Stimulated activated CD4-positive, alpha-beta T cell treated with anti-CD3 and anti-CD28 coated beads, Interleukin-2, amount 100 ng/mL, for 24 hours (primary cell): ENCODE data around the gene RABL3.
"Not testable (repeated sequence)": the region's sequence is repeated elsewhere in the genome, so short reads cannot be mapped to it uniquely, and the experiment has no call there.

Experiments used
- DNase-seq, 2 donors: peaks; one replicate each; pipeline ENCODE4 v3.0.0-alpha.2; 2020

The RABL3 gene

DNA sequence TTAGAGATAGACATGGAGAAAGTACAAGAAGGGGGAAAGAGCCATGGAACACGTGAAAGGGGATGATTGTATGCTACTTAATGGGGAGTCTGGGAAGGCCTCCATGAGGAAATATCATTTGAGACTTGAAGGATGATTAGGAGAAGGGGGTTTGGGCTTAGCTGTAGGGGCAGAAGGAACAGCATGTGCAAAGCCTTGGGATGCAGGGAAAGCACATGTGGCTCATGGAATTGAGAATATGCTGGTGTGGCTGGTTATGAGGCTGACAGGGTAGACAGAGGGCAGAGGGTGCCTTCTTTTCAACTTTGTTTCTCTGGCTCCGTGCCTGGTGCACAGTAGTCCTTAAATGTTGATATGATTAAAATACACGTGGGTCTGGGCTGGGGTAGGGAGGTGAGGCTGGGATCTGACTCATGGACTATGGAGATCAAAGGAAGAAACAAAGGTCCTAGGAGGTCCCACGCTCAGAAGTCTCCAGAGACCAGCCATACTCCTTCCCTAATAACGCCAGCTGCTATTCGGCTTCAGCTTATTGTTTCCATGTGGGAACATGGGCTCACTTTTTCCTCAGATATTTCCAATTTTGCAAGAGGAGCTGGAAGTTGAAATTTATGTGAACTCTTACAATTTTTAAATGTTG, 1.4 kb upstream of the RABL3 start:
- DNase-seq: no peak

- peak; percentile 27 to 38 for DNase-seq
Measured at GRCh38 chr3:120742849-120743365, 591 bp upstream of the RABL3 start.

DNA sequence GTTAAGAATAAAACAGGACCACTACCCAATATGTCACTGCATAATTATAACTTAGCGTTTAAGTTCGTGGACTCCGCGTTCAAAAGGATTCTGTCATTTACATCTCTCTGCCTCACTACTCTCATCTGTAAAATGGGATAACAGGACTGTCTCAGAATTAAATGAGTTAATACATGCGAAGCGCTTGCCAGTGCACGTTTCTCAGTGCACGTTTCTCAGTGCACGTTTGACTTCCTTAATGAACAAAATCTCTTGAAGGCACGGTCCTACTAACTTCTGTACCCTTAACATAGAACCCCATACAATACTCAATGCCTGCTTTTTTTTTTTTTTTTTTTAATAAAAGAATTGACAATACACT, 499 bp downstream of the RABL3 start:
- DNase-seq: no peak

DNA sequence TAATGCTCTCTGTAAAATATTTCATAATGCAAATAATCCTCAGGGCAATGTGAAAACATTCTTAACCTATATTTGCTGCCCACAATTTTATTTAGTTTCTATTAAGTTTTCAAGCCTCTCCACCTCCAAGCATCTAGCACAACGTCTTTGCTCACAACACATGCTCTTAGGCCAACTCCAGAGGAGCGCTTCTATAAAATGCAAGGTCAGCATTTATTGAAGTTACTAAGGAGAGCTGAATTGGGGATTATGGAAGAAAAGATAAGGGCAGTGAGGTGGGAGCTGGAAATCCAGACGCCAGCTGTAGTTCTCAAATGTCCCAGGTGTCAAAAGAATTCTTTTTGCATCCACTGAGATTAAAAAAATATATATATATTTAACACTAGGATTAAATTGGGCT, 996 bp downstream of the RABL3 start:
- DNase-seq: no peak

- DNase-seq: not testable (repeated sequence)
Measured at GRCh38 chr3:120738006-120738405, 4.3 kb downstream of the RABL3 start.

GRCh38 chr3:120730576-120731542, 11.5 kb downstream of the RABL3 start:
- no peak for DNase-seq

DNA sequence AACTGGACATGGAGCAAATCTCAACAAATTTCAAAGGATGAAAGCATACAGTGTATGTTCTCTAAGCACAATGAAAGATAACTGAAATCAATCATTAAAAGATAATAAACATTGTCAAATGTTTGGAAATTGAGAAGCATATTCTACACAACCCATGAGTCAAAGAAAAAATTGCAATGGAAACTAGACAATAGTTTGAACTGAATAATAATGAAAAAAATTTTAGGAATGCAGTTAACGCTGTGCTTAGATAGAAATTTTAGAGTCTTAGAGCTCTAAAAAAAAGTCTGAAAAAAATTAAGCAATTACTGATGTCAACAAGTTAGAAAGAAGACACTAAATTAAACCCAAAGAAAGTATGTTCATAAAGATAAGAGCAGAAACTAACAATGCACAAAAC, 15.5 kb downstream of the RABL3 start:
- DNase-seq: no peak

- peak; percentile 36 to 51 for DNase-seq
Measured at GRCh38 chr3:120719167-120719834, 23.0 kb downstream of the RABL3 start.

GRCh38 chr3:120713262-120713661, 29.1 kb downstream of the RABL3 start:
- DNase-seq: no peak

DNA sequence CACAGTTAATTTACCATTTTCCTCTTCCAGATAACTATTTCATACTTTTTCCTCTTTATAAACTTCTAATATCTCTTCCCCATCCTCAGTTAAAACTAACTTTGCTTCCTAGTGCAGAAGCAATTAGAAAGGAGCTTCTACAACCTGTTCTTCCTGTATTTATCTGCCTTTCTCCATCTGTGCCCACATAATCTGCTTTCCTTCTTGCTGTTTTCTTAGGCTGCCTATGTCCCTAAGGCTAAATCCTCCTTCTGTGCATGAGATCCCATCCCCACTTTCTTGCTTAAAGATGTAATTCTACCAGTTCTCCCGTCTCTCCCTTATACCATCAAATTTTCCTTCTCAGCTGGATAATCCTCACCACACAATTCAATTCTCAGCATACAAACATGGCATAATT, 31.9 kb downstream of the RABL3 start:
- no peak for DNase-seq

GRCh38 chr3:120708408-120708807, 33.9 kb downstream of the RABL3 start:
- no peak for DNase-seq

GRCh38 chr3:120706950-120707349, 35.4 kb downstream of the RABL3 start:
- no peak for DNase-seq

GRCh38 chr3:120705884-120706582, 36.3 kb downstream of the RABL3 start:
- DNase-seq: no peak

DNA sequence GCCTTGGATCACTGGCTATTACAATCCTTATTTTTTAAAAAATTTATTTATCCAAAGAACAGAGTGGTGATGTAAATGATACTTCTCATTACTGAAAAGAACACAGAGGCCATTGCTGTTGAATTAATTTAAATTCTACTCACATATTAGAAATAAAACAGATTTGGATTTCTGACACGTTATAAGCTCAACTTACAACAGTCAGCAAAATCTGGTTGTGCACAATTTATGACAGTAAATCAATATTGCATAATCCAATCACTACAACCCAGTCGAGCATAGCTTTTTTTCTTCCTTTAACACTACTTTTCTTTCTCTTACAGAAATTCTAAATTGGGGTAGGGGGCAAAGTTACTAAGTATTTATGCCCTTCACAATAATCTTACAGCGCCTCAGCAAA, 43.0 kb downstream of the RABL3 start:
- DNase-seq: no peak

GRCh38 chr3:120693439-120694171, 48.7 kb downstream of the RABL3 start:
- no peak for DNase-seq

DNA sequence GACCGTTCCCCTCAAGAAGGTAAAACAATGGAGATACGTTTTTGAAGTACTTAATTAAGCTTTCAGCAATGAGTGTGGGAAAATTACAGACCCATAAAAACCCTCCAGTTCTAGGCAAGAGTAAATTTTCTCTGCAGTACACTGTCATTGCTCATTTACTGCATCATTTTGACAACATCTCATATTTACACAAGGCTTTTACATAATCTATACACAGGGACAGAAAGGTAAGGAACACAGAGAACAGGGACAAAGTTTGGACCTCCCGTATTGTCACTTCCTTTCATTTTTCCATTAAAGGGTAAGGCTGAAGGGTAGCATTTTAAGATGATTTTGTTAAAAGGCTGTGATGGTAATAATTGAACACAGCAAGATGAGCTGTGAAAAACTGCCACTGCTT, 52.9 kb downstream of the RABL3 start:
- no peak for DNase-seq

DNA sequence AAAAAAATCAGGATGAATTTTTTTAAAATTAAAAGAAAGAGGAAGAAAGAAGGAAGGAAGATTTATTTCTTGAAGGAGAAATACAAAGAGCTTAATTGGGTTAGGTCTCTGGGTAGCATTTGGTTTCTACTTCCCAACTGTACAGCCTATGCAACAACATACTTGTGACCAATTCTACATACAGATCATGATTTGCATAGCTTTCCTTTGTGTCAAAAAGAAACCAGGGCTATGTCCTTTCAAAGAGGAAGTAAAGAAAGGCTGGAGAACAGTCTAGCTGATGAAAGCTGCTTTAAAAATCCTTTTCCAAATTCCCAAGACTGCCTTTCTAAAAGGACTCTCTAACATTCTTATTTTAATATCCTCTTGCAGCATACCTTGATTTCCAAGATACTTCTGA, 54.2 kb downstream of the RABL3 start:
- DNase-seq: no peak

- DNase-seq: no peak
Measured at GRCh38 chr3:120685411-120685810, 56.9 kb downstream of the RABL3 start.

GRCh38 chr3:120684896-120685295, 57.4 kb downstream of the RABL3 start:
- DNase-seq: no peak

DNA sequence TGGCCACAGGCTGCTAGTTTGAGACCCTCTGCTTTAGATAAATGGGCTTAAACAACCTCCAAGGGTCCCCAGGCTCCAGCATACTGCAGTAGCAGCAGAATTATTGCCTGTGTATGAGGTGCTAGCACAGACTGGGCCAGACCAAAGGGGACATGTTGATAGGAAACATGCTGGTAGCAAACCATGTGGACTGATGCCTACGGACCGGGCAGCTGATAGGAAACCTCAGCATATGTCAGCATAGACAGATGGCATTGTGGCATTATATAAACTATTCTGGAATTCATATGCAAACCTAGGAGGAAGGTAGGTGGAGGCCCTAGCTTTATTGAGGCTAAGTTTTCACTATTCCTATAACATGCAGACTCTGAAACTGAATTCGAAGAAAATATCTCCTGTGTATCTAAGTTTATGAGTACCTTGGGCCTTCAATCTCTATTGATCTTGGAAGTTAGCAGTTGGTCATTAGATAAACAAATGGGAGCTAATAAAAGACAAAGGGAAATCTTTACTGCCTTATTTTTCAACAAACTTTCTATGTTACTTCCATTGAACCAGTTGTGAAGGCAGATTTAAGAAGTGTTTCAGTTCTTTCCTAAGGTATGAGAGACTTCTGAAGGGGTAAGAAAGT, 58.5 kb downstream of the RABL3 start:
- no peak for DNase-seq

DNA sequence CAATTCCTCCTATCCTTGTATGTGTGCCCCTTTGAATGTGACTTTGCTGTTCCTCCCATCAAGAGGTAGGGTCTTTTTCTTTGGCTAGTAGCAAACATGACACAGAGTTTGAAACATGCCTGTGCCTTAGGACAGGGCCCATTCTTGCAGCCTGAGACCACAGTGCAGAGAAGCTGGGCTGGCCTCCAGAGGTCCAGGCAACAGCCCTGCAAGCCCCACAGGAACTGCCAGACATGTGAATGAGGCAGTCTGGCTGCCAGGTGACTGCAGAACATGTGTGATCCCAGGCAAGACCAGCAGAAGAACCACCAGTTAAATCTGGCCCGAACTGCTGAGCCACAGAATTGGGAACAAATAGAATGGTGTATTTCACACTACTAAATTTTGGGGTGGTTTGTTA, 59.1 kb downstream of the RABL3 start:
- no peak for DNase-seq
